Jurkat, Clone E6-1 (cell line): Measurements from ENCODE around the gene SGPP2.
A peak's percentile ranks its signal among the peaks of the same experiment; 100 is the strongest.

Experiments used
- DNase-seq: peaks from one replicate; pipeline ENCODE4 v3.0.0-alpha.2; 2011; ENCODE audit warnings: low read depth, low spot score
- H3K4me3 ChIP-seq: 2 replicates; pipeline ENCODE4 v1.5.1; 2011; ENCODE audit warnings: mild to moderate bottlenecking, low read length, control low read depth, moderate library complexity

The SGPP2 gene

DNA sequence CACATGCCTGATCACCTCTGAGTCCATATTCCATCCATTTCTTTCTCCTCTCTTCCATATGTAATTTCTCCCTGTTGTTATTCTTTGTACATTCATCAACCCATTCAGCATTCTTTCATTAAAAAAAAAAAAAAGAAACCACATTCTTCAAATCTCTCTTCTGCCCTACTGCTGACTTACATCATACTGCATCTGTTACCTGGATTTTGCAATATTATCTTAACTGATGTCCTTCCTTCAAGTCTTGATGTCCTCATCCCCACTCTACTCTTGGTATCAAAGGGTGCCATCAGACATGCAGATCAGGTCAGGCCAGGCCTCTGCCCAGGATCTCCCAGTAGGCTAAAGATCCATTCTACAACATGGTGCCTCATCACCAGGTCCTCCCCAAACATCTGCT, 90.6 kb downstream of the SGPP2 start:
- DNase-seq: no peak
- H3K4me3 ChIP-seq: no peak overlapping the region

- DNase-seq: no peak
- no peak overlapping the region for H3K4me3 ChIP-seq
These were observed 94.4 kb downstream of the SGPP2 start for GRCh38 chr2:222518570-222519381.

DNA sequence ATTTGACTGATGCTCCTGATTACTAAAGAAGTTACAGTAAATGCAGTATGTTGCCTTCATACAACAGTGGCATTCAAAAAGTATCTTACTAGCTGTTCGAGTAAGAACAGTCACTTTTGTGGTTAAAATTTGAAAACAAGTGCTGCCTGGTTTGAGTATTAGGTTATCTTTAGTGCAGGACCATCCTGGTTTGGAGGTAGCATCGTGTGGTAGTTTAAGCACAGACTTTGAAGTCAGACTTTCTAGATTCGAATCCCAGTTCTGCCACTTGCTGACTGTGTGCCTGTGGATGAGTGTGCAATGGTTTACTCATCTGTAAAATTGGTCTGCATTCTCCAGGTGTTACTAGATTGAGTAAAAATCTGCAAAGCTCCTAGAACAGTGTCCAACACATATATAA, 96.8 kb downstream of the SGPP2 start:
- H3K4me3 ChIP-seq: no peak overlapping the region
- DNase-seq: no peak

DNA sequence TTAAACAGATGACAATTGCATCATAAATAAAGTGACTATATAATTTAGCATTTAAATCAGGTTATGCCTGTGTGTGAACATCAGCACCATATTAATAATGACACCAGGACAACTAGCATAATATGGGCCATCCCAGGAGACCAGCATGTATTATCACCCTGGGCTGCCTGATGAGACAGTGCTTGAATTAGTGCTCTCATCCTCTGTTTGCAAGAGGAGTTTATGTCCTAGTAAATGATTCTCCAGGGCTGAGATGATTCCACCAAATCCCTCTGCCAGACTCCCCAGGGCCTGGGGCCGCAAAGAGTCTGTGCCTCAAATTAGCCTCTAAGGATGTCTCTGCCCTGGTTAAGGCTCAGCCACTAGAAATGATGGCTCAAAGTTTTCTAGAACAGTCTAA, 97.7 kb downstream of the SGPP2 start:
- no peak overlapping the region for H3K4me3 ChIP-seq
- DNase-seq: no peak

- no peak overlapping the region for H3K4me3 ChIP-seq
- no peak for DNase-seq
These were observed 99.6 kb downstream of the SGPP2 start for GRCh38 chr2:222523783-222524544.

DNA sequence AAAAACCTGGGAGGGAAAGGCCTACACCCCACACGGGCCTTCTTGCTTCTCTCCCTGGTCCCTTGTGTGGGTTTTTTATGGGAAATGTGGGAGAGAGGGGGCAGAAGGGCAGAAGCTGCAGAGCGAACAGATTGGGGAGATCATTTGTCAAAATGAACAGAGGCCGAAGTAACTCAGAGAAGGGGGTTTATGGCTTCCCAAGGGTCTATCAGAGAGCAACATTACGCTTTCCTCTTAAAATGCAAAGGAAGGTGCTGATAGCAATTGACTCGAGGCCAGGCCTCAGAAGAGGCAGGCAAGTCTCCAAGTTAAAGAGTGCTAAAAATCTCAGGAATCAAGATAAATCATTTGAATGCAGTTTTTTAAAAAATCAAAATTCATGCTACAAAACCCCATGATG, 101.5 kb downstream of the SGPP2 start:
- no peak overlapping the region for H3K4me3 ChIP-seq
- no peak for DNase-seq

GRCh38 chr2:222526480-222527277, 102.3 kb downstream of the SGPP2 start:
- no peak for DNase-seq
- no peak overlapping the region for H3K4me3 ChIP-seq

- DNase-seq: peak; percentile 50
- no peak overlapping the region for H3K4me3 ChIP-seq
These were observed 108.0 kb downstream of the SGPP2 start for GRCh38 chr2:222532315-222532714.

GRCh38 chr2:222535477-222535876, 111.1 kb downstream of the SGPP2 start:
- no peak overlapping the region for H3K4me3 ChIP-seq
- no peak for DNase-seq

GRCh38 chr2:222538535-222538934, 114.2 kb downstream of the SGPP2 start:
- no peak for DNase-seq
- no peak overlapping the region for H3K4me3 ChIP-seq

DNA sequence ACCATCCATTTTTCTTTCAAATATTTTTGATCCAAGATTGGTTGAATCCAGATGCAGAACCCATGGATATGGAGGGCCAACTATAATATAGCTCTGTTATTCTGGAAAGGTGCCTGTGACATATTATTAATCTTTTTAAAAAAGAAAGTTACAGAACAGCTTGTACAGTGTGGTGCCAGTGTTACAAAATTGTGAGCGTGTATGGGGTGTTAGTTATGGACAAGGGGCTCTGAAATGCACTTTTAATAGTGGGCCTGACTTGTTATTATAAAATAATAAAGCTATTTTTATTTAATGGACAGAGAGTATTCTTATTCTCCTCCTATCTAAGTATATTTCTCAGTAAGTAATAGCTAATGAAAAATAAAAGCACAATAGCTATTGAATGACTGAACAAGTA, 120.3 kb downstream of the SGPP2 start:
- H3K4me3 ChIP-seq: no peak overlapping the region
- DNase-seq: no peak

DNA sequence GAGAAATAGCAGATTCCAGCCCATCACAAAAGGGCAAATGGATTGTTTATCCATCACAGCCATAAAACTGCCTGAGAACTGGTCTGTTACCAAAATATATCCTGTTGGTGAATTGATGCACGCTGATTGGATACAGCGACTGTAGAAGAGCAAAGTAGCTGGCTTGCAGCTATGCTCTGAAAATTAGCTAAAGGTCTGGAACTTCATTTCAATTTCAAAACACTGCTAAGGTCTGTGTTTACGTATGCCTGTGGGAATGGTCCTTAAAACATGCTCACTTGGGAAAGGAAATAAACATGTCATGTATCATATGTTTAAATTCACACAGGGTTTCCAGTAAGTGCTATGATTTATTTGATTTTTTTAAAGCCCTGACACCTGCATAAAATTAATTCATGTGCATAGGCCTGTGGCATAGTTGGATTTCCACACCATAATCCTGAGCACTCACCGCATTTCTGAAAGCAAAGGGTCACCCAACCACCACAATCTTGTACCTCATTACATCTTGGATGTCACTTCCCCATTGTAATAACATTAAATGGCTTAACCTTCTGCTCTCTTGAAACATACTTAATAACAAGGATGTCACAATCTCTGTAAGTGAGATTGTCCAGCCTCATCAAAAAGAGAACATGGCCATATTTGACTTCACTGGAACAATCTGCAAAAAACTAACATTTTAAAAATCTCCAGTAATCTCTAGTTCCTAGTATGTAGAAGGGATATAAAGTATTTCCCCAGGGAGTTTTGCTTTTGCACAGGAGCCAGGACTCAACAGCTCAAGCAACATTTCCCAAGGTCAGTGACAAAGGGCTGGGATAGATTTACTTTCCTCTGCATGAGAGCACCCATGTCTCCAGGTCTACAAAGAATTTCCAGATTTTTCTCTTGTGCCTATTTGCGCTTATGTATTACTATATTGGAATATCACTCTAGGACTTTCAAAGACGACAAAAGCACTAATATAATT, 121.8 kb downstream of the SGPP2 start:
- DNase-seq: no peak
- no peak overlapping the region for H3K4me3 ChIP-seq

GRCh38 chr2:222547083-222547482, 122.7 kb downstream of the SGPP2 start:
- DNase-seq: no peak
- H3K4me3 ChIP-seq: no peak overlapping the region

GRCh38 chr2:222548992-222549391, 124.6 kb downstream of the SGPP2 start:
- no peak overlapping the region for H3K4me3 ChIP-seq
- no peak for DNase-seq

DNA sequence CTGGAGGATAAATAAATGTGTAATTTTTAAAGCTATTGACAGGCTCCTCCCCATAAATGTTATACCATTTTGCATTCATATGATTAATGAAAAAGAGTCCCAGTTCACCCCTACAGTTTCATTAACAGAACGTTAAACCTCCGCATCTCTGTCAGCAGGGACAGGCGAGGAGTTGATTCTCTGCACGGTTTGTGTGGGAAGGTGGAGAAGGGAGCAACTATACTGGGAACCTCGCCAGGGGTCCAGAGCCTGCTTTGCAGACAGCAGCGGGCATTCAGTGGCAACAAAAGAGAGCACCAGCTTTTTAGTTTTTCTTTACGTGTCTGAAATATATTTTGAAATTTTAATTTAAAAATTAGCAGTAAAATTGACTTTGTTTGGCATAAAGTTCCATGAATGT, 130.2 kb downstream of the SGPP2 start:
- no peak overlapping the region for H3K4me3 ChIP-seq
- no peak for DNase-seq

DNA sequence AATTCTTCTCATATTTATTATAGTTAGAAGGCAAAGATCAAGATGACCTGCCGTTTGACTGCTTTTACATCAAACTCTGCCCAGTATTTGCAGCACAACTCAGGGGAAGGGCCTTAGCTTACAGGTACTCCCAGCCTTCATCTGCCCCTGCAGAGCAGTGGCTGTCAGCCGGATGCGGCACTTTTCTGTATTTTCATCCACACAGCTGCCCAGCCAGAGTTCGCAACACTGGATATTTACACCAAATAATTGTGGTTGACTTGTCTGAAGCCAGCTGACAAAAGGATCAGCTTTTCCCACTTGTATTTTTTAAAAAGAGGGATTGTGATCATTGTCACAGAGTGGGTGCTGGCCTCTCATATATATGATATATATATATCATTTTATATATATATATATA, 136.8 kb downstream of the SGPP2 start:
- no peak for DNase-seq
- H3K4me3 ChIP-seq: no peak overlapping the region

- DNase-seq: peak; percentile 45
- H3K4me3 ChIP-seq: no peak overlapping the region
These were observed 137.7 kb downstream of the SGPP2 start for GRCh38 chr2:222561817-222562645.

DNA sequence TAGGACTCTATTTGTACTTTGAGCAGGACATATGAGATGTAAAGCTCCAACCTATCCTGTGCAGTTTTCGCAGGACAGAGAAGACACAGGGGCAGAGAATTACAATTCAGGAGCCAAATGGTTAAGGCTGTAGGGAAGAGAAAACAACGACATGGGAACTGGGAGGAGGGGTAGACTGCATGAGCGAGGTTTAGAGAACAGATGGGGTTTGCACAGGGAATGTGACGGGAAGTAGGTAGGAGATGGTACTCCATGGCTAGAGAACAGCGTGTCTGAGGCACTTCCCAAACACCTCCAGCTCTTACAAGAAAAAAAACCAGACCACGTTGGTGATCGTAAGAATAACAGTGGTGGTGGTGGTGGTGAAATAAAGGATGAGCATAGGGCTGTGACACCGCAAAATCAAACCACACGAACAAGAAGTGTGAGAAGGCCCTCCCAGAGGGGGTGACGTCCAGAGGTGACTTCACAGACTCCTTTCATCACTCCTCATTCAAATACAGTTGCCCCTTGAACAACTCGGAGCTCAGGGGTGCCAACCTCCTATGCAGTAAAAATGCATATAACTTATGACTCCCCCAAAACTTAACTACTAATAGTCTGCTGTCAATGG, 138.9 kb downstream of the SGPP2 start:
- no peak overlapping the region for H3K4me3 ChIP-seq
- no peak for DNase-seq
